A549 (cell line): ENCODE results near the gene ZNF335.

Experiments used
- EP300 ChIP-seq, 2 experiments: fragments of >200 bp; sonication (Bioruptor Twin); formaldehyde crosslinking; IDR thresholded peaks; 2 replicates in 1 of 2; 3 replicates in 1 of 2; pipeline ENCODE4 v1.6.1; 2016 to 2017
- HOXB13 ChIP-seq: fragments of 250-450 bp; sonication (Bioruptor Pico); IDR thresholded peaks from 2 replicates; pipeline ENCODE4 v1.5.0; 2020; ENCODE audit warnings: low read depth, mild to moderate bottlenecking, moderate library complexity
- POLR2A ChIP-seq: IDR thresholded peaks from 2 replicates; pipeline ENCODE4 v1.6.1; 2012; ENCODE audit warnings: mild to moderate bottlenecking, low read length
- POLR2AphosphoS2 ChIP-seq: conservative IDR thresholded peaks from 2 replicates; pipeline ENCODE4 v1.6.1; 2012; ENCODE audit warnings: low read length, improper control_type of control experiment, inconsistent platforms
- SREBF2 ChIP-seq: fragments of 450-650 bp; IDR thresholded peaks from 2 replicates; pipeline ENCODE4 v1.6.1; 2014; ENCODE audit warnings: mild to moderate bottlenecking, moderate library complexity
- TF ChIP-seq, protein P1 (sequence below): IDR thresholded peaks from 2 replicates; pipeline ENCODE4 v1.6.1; 2012
- TF ChIP-seq, protein P2 (sequence below): fragments of >200 bp; sonication (Bioruptor Twin); formaldehyde crosslinking; IDR thresholded peaks from 3 replicates; pipeline ENCODE4 v1.5.1; 2016
- TF ChIP-seq, protein P3 (sequence below): fragments of 250-450 bp; sonication (Bioruptor Pico); IDR thresholded peaks from 2 replicates; pipeline ENCODE4 v1.5.0; 2020; ENCODE audit warnings: low read depth, mild to moderate bottlenecking, moderate library complexity

DNA sequence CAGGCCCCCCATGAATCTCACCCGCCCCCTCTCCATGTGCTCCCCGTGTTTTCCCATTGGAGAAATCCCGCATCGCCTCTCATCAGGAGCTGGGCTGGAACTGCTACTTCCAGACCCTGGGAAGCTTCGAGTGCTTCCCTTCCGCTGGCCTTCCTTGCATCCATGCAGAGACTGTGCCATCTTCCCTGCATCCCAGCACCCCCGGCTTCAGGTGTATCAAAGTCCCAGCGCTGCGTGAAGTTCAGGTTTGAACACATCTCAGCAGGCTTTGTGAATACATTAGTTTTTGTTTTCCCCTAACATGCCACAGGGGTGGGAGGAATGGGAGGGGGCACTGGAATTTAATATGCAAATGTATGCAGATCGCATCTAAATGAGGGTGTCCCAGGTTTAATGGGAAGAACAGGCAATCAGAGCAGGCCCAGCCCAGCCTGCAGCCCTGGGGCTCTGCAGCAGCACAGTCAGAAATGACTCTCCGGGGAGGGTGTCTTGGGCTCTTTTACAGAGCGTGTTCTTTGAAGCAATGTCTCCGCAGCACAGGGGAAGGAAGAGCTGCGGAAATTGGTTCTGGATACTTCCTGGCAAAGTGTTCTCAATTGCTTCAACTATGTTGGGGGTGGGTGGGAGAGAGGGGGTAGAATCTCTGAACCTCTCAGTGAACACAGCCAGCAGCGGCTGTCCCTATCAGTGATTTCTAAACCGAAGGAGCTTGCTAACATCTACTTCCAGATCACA, 28.4 kb upstream of the ZNF335 start:
- TF ChIP-seq SREBF2 (no peak), POLR2A (no peak), HOXB13 (CRISPR knock-in tag) (no peak), EP300 (IDR thresholded peaks at IDR 0.05) (no peak), POLR2AphosphoS2 (no peak)
- TF ChIP-seq, protein P1, sequence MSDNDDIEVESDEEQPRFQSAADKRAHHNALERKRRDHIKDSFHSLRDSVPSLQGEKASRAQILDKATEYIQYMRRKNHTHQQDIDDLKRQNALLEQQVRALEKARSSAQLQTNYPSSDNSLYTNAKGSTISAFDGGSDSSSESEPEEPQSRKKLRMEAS: no peak
- TF ChIP-seq, protein P2, sequence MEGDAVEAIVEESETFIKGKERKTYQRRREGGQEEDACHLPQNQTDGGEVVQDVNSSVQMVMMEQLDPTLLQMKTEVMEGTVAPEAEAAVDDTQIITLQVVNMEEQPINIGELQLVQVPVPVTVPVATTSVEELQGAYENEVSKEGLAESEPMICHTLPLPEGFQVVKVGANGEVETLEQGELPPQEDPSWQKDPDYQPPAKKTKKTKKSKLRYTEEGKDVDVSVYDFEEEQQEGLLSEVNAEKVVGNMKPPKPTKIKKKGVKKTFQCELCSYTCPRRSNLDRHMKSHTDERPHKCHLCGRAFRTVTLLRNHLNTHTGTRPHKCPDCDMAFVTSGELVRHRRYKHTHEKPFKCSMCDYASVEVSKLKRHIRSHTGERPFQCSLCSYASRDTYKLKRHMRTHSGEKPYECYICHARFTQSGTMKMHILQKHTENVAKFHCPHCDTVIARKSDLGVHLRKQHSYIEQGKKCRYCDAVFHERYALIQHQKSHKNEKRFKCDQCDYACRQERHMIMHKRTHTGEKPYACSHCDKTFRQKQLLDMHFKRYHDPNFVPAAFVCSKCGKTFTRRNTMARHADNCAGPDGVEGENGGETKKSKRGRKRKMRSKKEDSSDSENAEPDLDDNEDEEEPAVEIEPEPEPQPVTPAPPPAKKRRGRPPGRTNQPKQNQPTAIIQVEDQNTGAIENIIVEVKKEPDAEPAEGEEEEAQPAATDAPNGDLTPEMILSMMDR: no peak
- TF ChIP-seq, protein P3, sequence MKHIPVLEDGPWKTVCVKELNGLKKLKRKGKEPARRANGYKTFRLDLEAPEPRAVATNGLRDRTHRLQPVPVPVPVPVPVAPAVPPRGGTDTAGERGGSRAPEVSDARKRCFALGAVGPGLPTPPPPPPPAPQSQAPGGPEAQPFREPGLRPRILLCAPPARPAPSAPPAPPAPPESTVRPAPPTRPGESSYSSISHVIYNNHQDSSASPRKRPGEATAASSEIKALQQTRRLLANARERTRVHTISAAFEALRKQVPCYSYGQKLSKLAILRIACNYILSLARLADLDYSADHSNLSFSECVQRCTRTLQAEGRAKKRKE (CRISPR knock-in tag): no peak
